HG02642 (cell line): Measurements from ENCODE around the gene RPS25.
"Not testable (repeated sequence)": the region's sequence is repeated elsewhere in the genome, so short reads cannot be mapped to it uniquely, and the experiment has no call there.

Experiments
- ATAC-seq: cut with Tn5 transposase; IDR thresholded peaks from one replicate; pipeline ENCODE4 v1.9.1; 2021; ENCODE audit warnings: mild to moderate bottlenecking; ENCODE audit not compliant: unreplicated experiment, poor library complexity

The RPS25 gene

GRCh38 chr11:119041821-119042514 is 23.8 kb upstream of the RPS25 start:
- ATAC-seq: no peak

- ATAC-seq: not testable (repeated sequence)
Observed at GRCh38 chr11:119039471-119039870, 21.3 kb upstream of the RPS25 start.

DNA sequence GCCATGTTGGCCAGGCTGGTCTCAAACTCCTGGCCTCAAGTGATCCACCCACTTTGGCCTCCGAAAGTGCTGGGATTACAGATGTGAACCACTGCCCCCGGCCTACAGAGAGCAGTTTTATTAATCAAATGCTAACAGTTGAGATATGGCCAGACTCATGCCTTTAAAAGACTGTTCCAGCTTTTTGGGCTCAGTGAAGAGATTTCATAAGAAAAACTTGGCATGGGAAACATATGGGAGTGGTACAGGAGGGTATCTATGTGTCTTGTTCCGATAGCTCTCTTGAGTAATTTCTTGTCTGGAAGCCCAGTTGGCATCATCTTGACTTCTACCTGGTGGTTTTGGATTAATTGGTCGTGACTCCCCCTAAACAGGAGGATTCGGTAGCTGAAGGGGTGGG is 20.7 kb upstream of the RPS25 start:
- no peak for ATAC-seq

GRCh38 chr11:119034813-119035212 is 16.7 kb upstream of the RPS25 start:
- ATAC-seq: no peak

DNA sequence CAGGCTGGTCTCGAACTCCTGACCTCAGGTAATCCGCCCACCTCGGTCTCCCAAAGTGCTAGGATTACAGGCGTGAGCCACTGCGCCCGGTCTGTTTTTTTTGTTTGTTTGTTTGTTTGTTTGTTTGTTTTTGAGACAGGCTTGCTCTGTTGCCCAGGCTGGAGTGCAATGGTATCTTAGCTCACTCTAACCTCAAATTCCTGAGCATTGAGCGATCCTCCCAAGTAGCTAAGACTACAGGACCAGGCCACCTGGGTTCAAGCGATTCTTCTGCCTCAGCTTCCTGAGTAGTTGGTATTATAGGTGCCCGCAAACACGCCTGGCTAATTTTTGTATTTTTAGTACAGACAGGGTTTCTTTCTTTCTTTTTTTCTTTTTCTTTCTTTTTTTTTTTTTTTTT is 15.3 kb upstream of the RPS25 start:
- not testable (repeated sequence) for ATAC-seq

DNA sequence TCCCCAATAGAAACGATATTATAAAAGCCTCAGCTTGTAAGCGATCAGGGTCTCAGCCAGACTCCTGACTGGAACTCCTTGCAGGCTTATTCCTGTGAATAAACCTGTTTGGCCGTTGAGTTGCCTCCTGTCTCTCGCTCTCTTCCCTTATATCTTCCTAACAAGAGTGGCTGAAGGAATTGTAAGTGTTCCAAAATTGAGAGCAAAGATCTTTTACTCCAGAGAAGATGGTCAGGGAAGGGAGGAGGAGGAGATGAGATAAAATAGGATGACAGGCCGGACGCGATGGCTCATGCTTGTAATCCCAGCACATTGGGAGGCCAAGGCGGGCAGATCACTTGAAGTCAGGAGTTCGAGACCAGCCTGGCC is 13.8 kb upstream of the RPS25 start:
- ATAC-seq: no peak

DNA sequence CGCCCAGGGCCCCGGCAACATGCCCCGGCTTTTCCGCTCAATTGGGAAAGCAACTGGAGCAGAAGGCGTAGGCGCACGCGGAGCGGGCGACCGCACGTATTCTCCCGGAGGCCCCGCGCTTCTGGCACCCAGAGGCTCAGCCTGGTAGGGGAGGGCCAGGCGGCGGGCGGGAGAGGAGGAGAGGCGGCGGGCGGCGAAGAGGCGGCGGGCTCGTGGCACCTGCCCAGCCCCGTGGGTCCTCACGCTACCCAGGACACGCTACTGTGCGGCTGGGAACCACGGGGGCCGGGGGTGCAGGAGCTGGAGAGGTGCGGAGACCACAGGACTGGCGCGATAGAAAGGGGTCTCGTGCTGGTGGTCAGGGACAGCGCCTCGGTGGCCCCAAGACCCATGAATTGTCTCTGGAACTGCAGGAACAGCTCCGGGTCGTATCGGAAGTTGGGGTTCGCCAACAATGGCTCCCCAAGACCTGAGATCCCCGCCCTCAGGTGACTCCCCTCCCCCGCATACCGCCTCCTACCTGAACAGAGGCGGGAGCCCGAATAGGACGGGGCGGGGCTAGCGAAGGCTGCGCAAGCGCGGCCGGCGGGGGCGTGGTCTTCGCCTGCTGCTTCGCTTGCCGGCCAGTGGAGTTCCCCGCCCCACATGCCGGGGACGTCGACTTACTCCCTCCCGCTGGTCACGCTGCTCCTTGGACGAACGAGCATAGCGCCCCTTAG is 12.3 kb upstream of the RPS25 start, which contains the start of gene SLC37A4:
Gene SLC37A4, minus strand, starts transcription at position 549 of the 719 bp plus-strand sequence.
- ATAC-seq: peak; percentile 85

DNA sequence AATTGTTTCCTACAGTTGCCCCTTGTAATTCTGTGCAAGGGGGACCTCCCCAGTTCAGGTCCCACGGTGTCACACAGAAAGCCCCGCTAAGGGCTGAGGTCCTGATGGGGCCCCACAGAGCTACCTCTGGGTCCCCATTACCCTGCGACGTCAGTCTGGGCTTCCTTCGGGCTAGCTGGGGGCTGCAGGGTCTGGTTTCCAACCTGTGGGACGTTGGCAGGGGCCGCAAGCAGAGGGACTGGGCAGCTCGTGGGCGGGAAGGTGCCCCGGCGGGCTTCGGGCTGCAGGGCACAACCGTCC is 11.8 kb upstream of the RPS25 start:
- peak; percentile 19 for ATAC-seq

DNA sequence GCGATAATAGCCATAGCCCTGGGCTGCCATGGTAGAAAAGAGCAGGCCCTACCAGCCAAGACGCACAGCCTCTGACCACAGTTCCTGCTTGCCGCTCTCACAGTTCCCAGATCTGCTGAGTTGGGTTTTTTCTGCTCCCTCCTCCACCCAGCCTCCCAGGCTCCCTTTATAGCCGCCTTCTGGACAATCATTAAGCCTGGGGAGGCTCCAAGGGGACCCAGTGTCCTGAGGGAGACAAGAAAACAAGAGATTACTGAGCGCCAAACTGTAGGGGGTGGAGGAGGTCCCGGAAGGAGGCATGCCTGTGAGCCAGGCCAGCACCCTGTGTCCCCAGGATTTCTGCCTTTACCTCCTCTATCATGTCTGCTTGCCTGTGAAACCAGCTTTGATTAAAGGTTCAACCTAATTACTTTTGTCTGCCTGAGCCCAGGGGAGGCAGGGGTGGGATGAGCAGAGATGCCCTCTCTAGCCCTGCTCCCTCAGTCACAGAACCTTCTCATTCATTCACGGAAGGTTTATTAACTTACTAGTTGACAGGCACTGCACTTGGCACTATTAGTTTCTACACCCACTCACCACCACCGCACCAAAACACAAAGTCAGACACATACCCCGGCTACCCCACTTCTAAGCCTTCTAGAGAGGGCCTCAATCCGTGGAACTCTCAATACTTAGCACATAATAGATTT is 11.3 kb upstream of the RPS25 start:
- peak; percentile 11 for ATAC-seq

DNA sequence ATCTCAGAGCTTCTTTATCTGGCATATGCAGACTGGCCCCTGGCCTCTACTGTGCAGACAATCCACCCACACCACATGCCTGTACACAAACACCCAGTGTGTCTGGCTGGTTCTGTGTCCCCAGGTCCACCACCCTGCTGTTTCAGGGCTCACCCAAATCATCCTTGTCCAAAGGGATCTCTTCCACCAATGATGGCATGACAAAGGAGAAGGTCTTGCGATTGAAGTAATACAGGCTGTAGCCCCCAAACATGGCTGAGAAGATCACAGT is 10.9 kb upstream of the RPS25 start:
- ATAC-seq: no peak

DNA sequence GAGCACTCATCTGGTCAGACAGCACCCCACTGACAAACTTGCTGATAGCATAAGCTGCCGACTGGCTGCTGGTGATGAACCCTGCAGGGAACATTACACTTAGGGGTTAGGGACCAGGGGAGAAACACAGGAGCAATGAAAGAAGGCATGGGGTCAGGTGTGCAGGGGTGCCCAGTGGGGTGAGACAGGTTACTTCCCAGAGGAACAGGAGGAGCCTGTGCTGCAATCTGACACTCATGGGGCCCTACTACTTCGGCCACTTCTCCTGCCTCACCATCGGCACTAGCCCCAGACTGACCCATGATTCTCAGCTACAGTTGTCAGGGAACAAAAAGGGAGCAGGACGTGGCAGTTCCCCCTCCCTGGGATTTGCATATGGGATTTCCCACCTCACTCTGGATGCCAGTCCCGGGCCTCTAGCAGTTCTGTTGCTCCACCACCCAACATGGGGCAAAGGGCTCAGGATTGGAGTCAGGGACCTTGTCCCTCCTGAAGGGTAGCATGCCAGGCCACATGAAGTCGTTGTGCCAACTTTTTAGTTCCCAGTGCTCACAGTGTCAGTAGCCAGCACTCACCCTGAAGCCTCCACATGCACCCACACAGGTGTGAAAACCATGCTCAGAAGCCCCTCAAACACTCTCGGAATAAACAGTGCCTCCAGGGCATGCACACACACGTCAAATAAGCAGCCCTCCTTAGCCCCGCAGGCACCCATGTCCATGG is 10.4 kb upstream of the RPS25 start:
- no peak for ATAC-seq

- ATAC-seq: no peak
Observed at GRCh38 chr11:119027561-119028345, 9.6 kb upstream of the RPS25 start.

- no peak for ATAC-seq
Observed at GRCh38 chr11:119026970-119027369, 8.8 kb upstream of the RPS25 start.

GRCh38 chr11:119025978-119026766 is 8.0 kb upstream of the RPS25 start:
- no peak for ATAC-seq

GRCh38 chr11:119025541-119025940 is 7.4 kb upstream of the RPS25 start:
- no peak for ATAC-seq

DNA sequence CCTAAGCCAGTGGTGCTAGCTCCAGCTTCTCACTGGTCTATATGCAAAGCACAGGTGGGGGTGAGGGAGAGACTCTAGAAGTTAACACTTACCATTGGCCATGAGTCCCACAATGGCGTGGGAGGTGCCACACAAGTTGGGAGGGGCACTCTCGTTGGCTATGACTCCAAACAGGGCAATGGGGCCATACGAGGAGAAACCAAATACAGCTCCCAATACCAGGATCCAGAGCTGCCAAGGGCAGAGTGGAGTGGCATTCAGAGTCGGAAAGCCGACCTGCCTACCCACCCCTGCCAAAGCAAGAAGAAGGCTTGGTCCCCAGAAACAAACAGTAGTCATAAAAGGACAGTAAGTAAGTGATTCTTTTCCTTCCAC is 6.9 kb upstream of the RPS25 start:
- no peak for ATAC-seq

DNA sequence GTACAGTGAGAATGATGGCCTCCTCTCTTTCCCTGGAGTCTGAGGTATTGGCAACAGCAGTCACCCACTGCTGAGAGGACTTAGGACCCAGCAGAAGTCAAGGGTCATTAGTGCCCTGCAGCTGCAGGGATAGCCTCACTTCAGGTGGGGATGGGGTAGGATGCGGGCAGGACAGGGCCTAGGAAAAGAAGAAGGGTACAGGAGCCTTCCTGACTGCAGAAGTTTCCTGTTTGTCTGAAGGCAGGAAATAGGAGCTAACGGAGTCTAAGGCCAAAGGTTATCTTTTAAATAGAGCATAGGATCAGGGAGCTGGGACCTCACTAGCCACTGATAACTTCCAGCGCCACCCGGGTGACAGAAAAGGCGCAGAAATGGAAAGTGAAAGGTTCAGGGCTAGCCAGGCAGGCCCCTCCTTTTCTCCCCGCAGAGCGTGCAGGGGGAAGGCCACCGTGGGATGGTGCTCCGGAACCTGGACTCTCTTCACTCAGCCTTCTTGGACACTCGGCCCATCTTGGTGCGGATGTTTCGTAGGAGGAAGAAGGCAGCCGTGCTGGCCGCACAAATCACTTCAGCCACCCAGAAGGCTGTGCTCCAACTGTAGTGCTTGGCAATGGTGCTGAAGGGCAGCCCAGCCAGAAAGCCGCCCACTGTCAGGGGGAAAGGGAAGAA is 6.4 kb upstream of the RPS25 start:
- no peak for ATAC-seq

DNA sequence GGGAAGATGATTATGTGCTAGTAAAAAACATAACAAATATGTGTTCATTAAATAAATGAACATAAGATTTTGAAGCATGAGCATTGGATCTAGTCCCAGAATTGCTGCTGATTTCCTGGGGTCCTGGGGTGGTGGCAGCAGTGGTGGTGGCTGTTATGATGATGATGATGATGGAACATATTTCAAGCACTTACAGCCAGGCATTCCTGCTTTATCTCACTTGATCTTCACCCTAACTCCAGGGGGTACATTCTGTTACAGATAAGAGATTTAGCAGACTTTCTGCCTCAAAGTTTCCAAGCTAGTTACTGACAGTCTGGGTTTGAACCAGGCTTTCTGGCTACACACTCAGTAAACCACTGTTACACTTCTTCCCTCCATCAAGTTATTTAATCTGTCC is 5.6 kb upstream of the RPS25 start:
- ATAC-seq: no peak

DNA sequence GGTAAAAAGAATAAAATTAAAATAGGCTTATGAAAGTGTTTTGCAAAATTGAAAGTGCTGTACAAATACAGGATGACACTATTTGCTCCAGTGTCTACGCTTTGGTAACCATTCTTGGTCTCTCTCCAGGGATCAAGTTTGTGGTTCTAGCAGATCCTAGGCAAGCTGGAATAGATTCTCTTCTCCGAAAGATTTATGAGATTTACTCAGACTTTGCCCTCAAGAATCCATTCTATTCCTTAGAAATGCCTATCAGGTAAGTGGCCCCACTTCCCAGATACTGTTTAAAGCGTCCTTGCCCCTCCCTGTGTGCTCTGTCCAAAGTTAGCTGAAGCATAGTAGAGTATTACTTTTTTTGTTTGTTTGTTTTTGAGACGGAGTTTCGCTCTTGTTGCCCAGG is 3.5 kb upstream of the RPS25 start:
- ATAC-seq: no peak
